HCT116 (cell line): ENCODE results near the gene AASS.

Experiments used
- CEBPB ChIP-seq: IDR thresholded peaks from 2 replicates; pipeline ENCODE4 v1.6.1; 2012; ENCODE audit warnings: low read depth
- ELF1 ChIP-seq: IDR thresholded peaks from 2 replicates; pipeline ENCODE4 v1.6.1; 2012; ENCODE audit warnings: low read depth, borderline replicate concordance
- EZH2 ChIP-seq: fragments of 200-600 bp; sonication (generic); IDR thresholded peaks from 2 replicates; pipeline ENCODE4 v1.6.1; 2017; ENCODE audit warnings: antibody characterized with exemption, mixed run types
- EZH2phosphoT487 ChIP-seq: fragments of 200-600 bp; IDR thresholded peaks from 2 replicates; pipeline ENCODE4 v1.6.1; 2018; ENCODE audit warnings: antibody characterized with exemption, borderline replicate concordance
- JUND ChIP-seq: IDR thresholded peaks from 2 replicates; pipeline ENCODE4 v1.6.1; 2012
- POLR2A ChIP-seq: IDR thresholded peaks from 2 replicates; pipeline ENCODE4 v1.7.0; 2011; ENCODE audit warnings: borderline replicate concordance; ENCODE audit not compliant: insufficient read depth, insufficient read length; ENCODE audit errors: extremely low read depth
- RAD21 ChIP-seq: IDR thresholded peaks from 2 replicates; pipeline ENCODE4 v1.6.1; 2012; ENCODE audit warnings: low read depth, mild to moderate bottlenecking
- REST ChIP-seq: IDR thresholded peaks from 2 replicates; pipeline ENCODE4 v1.6.1; 2012; ENCODE audit warnings: low read depth
- SIN3A ChIP-seq: IDR thresholded peaks from 2 replicates; pipeline ENCODE4 v1.6.1; 2012; ENCODE audit warnings: low read depth
- SP1 ChIP-seq: IDR thresholded peaks from 2 replicates; pipeline ENCODE4 v1.6.1; 2012; ENCODE audit warnings: low read depth
- SRF ChIP-seq: IDR thresholded peaks from 2 replicates; pipeline ENCODE4 v1.6.1; 2012; ENCODE audit warnings: low read depth
- YY1 ChIP-seq: IDR thresholded peaks from 2 replicates; pipeline ENCODE4 v1.6.1; 2011; ENCODE audit warnings: low read length, low read depth, moderate library complexity, mild to moderate bottlenecking; ENCODE audit not compliant: insufficient replicate concordance; ENCODE audit errors: extremely low read depth
- TF ChIP-seq, protein P1 (sequence below), 3 experiments: fragments of 200-600 bp in 1 of 3; sonication (generic) in 1 of 3; IDR thresholded peaks in 2 of 3; conservative IDR thresholded peaks in 1 of 3; 2 replicates each; pipeline ENCODE4 v1.5.1; 2012 to 2017; ENCODE audit warnings: low read depth in 2 of 3, low read length in 2 of 3, antibody characterized with exemption in 1 of 3, borderline replicate concordance in 1 of 3, control low read depth in 1 of 3, mild to moderate bottlenecking in 1 of 3, mixed read lengths in 1 of 3, mixed run types in 1 of 3, moderate library complexity in 1 of 3; ENCODE audit not compliant: insufficient read depth in 1 of 3
- TF ChIP-seq, protein P2 (sequence below): IDR thresholded peaks from 2 replicates; pipeline ENCODE4 v1.6.1; 2012

- TF ChIP-seq ELF1 (no peak), EZH2 (no peak), POLR2A (no peak), SP1 (no peak), RAD21 (no peak), SIN3A (no peak), YY1 (no peak), REST (no peak), EZH2phosphoT487 (no peak), SRF (no peak), CEBPB (no peak), JUND (no peak)
- TF ChIP-seq, protein P1, sequence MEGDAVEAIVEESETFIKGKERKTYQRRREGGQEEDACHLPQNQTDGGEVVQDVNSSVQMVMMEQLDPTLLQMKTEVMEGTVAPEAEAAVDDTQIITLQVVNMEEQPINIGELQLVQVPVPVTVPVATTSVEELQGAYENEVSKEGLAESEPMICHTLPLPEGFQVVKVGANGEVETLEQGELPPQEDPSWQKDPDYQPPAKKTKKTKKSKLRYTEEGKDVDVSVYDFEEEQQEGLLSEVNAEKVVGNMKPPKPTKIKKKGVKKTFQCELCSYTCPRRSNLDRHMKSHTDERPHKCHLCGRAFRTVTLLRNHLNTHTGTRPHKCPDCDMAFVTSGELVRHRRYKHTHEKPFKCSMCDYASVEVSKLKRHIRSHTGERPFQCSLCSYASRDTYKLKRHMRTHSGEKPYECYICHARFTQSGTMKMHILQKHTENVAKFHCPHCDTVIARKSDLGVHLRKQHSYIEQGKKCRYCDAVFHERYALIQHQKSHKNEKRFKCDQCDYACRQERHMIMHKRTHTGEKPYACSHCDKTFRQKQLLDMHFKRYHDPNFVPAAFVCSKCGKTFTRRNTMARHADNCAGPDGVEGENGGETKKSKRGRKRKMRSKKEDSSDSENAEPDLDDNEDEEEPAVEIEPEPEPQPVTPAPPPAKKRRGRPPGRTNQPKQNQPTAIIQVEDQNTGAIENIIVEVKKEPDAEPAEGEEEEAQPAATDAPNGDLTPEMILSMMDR (IDR thresholded peaks at IDR 0.05 in 2 of 3, conservative IDR thresholded peaks at IDR 0.05 in 1 of 3; ENCODE audit: borderline replicate concordance in 1 of 3, insufficient read depth in 1 of 3, low read depth in 2 of 3, low read length in 2 of 3), result no peak
- TF ChIP-seq, protein P2, sequence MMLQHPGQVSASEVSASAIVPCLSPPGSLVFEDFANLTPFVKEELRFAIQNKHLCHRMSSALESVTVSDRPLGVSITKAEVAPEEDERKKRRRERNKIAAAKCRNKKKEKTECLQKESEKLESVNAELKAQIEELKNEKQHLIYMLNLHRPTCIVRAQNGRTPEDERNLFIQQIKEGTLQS, result no peak
These were observed 73.2 kb downstream of the AASS start for GRCh38 chr7:122070834-122071233.
